ENCODE measurements around the gene DMD. TPM values are rescaled to one million over a fixed set of nuclear protein-coding genes. Genes with fewer than 3 reads are reported as not detected.
"Not testable (repeated sequence)": the region's sequence is repeated elsewhere in the genome, so short reads cannot be mapped to it uniquely, and the experiment has no call there.

Gene DMD
- total RNA-seq, 1 donor from 2014 or later = 3.8 TPM

DNA sequence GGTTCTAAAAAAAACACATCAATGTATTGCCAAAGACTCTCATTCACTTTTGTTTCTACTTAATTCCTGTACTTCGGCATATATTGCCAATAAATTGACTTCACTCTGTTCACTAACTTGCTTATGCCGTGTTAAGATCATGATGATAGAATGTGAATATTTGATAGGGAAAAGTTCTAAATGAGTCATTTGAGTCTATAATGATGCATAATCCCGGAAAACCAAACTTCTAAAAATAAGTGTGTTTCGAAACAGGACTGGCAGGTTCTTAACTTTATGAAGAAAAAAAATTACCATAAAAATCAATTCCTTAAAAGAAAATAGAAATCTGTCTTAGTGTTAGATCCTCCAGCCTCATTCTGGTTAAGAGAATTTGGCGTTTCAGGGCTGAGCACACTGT, 1752.0 kb downstream of the DMD start:
- DNase-seq (ENCODE audit: low read depth in 2 of 2) = peak in 1 of 2 donors; percentile 2

- no peak for DNase-seq (ENCODE audit: low read depth in 2 of 2)
Measured at GRCh38 chrX:31449965-31450364, 1761.4 kb downstream of the DMD start.

DNA sequence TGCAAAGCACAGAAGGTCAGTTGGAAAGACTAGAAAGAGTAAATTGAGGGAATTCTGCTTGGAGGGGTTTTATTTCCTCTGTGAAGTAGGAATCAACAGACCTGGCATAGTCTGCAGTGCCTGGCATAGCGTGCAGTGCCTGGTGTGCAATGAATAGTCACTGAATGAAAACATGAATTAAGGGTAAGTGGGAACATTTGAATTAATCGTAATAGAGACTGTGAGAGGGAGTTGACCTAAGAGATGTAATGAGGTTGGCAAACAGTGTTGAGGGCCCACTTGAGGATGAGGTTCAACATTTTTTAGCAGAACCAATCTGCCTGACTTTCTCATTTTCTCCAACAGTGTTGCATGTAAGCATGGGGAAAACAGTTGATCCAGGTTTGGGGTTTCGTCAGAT, 1762.3 kb downstream of the DMD start:
- no peak for DNase-seq (ENCODE audit: low read depth in 2 of 2)

DNA sequence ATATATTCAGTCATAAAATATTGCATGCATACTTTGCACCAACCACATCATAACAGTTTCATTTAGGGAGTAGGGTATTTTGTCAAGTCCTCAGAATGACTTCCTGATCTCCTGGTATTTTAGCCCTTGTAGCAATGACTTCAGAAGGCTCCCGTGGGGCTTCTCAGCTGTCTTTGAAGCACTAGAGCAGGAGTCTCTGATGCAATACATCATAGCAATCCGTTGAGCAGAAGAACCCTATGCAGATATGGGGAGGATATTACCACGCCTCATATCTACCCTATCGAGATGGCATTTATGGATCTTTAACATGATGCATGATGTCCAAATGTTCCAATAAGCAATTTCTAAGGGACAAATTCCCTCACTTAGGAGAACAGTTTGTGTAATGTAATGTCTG, 1765.8 kb downstream of the DMD start:
- DNase-seq (ENCODE audit: low read depth in 2 of 2) = no peak

- no peak for DNase-seq (ENCODE audit: low read depth in 2 of 2)
Measured at GRCh38 chrX:31443654-31444053, 1767.7 kb downstream of the DMD start.

DNA sequence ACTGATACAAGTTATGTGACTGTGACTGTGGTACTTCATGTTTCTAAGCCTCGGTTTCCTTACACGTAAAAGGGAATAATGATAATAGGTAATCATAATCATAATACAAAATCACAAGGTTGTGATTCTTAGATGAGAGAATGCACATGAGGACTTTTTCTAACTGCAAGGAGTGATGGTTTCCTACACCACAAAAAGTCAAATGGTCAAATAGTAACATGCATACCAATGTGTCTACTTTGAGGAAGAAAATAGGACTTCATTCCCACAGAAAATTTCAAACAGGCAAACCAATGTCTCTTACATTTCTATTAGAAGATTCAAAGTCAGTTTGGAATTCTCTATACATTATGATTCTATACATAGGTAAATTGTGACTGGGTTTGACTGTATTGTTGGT, 1770.8 kb downstream of the DMD start:
- DNase-seq (ENCODE audit: low read depth in 2 of 2) = no peak

GRCh38 chrX:31436424-31436823, 1774.9 kb downstream of the DMD start:
- DNase-seq (ENCODE audit: low read depth in 2 of 2) = no peak

- no peak for DNase-seq (ENCODE audit: low read depth in 2 of 2)
Measured at GRCh38 chrX:31435592-31435991, 1775.8 kb downstream of the DMD start.

DNA sequence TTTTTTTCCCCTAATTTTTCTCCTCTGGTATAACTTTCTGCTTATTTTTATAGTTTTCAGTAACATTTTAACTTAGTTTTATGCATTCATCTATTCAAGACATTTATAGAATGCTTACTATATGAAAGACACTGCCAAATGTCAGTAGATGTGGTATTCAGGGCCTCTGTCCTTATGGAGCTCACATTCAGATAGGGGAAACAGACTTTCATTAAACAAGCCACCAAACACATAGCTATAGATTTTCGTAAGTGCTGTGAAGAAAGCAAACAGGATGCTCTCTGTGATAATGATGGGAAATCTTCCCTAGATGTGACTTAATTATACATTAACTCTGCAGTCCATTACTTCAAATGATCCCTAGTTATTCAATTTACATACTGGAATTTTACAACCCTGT, 1777.5 kb downstream of the DMD start:
- DNase-seq (ENCODE audit: low read depth in 2 of 2) = no peak

- no peak for DNase-seq (ENCODE audit: low read depth in 2 of 2)
Measured at GRCh38 chrX:31429915-31430314, 1781.4 kb downstream of the DMD start.

DNA sequence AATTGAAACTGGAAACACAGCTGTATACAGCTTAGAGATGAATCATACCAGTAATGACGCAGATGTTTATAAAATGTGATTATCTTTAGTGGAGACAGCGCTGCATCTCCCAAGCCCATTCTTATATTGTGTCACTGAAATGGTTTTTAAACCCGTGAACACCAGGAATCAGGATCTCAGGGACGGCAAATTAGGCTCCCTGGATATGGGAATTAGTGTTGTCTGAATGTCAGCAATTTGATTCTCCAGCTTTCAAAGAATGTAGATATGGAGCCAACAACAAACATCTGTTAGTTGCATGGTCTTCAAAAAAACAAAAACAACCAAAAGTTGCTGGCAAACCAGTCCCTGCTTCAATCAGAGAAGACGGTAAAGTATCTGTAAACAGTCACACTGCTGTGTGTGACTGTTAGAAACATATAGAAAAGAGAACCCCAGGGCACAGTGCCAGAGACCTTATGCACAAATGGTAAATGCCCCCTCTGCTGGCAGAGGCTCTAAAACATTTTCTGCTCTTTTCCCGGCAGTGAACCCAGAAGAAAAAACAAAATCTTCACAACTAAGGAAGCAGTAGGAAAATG, 1787.7 kb downstream of the DMD start:
- DNase-seq (ENCODE audit: low read depth in 2 of 2) = peak; percentile 29 to 31

DNA sequence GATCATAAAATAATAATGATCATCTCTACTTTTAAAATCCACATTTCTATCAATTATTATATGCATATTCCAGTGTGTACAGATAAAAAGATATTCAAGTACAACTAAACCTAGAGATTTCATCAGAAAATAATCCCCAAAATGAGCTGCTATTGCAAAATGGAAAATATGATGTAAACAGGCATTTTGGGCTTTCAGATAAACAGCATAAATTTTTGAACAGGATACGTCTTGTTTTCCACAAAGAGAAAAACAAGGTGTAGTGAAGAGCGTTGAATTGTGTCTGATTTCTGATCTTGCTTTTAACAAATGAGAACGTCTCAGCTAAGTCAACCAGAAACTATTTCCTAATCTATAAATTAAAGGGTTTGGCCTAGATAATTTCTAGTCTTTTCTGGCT, 1789.9 kb downstream of the DMD start:
- no peak for DNase-seq (ENCODE audit: low read depth in 2 of 2)

DNA sequence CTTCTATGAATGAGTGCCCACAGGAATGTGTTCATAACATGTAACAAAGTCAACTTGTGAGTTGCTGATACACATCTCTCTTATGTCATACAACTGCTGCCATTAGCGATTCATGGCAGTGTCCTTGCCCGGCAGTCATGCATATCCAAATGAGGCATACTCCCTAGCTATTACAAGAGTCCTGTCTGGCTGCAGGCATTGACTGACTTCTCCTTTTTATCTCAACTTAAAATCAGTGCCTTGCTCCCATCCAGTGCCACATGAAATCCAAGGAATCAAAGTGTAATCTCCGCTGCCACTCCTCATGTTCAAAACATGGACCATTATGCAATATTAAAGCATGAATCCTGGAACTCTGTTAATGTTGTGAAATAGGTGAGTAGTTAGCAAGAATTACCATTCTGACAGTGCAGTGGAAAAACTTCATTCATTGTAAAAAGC, 1790.6 kb downstream of the DMD start:
- DNase-seq (ENCODE audit: low read depth in 2 of 2) = no peak

GRCh38 chrX:31420302-31420701, 1791.0 kb downstream of the DMD start:
- no peak for DNase-seq (ENCODE audit: low read depth in 2 of 2)

DNA sequence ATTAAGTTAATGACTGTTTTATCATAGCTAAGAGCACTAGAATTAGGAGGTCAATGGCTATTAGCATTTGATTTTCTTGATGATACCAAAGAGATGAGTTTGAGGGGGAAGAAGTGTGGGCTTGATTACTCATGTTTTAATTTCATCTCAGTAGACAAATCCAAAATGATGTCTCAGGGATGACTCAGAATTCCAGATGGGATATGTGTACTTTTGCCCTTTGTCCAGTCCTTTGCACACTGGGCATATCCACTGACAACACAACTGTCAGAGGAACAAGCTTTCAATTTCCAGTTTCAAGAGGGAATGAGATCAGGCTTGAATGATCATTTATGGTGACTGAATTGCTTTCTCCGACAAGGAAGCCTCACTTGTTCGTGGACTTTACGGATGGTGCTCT, 1814.2 kb downstream of the DMD start:
- peak in 1 of 2 donors; percentile 1 for DNase-seq (ENCODE audit: low read depth in 2 of 2)

GRCh38 chrX:31392513-31392912, 1818.8 kb downstream of the DMD start:
- no peak for DNase-seq (ENCODE audit: low read depth in 2 of 2)

DNA sequence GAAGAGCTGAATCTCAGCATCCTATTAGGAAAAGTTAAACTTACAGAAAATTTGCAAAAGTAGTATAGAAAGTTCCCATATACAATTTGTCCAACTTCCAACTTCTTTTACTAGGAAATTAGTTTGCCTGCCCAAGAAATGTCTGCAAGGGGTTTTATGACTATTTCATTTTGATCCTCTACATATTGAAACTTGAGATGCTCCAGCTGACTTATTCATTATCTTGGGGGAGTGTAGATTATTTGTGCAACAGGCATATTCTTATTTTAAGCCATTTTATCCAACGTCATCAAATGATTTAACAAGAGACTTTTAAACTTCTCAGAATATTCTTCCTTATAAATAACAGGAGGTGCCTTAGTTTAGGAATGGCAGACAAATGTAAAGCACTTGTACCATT, 1822.4 kb downstream of the DMD start:
- DNase-seq (ENCODE audit: low read depth in 2 of 2) = no peak

DNA sequence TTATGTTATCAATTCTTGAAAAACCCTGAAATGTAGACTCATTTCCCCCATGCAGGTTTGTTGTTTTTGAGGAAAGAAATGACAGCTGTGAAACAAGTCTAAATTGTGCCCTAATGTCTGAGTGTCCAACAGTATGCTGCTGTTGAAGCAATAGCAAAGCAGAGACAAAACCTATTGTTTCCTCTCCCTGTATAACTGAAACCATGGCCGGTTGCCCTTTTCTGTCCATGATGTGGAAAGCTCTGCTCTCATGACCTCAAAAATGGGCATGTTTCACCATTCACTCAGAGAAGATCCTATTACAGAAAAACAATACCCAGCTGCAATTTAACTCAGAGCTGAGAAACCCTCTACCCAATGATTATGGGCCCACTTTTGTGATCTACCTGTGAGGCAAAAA, 1826.9 kb downstream of the DMD start:
- DNase-seq (ENCODE audit: low read depth in 2 of 2) = no peak

DNA sequence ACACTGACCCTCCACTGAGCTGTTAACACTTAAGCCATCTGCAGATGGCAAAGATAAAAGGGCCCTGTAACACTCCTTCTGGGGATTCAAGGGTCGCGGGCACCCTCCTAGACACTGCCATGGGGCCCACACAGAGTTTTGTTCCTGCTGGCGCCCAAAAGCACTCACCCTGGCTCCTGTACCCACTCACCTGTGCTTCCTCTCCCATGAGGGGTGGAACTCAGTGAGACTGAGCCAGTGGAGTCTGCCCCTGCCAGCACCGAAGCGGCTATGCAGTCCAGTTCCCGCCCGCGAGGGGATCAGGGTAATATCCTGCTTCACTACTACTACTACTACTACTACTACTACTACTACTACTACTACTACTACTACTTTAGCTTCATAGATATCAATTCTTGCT, 1827.4 kb downstream of the DMD start:
- DNase-seq (ENCODE audit: low read depth in 2 of 2) = no peak

GRCh38 chrX:31378973-31379372, 1832.4 kb downstream of the DMD start:
- not testable (repeated sequence) for DNase-seq (ENCODE audit: low read depth in 2 of 2)

DNA sequence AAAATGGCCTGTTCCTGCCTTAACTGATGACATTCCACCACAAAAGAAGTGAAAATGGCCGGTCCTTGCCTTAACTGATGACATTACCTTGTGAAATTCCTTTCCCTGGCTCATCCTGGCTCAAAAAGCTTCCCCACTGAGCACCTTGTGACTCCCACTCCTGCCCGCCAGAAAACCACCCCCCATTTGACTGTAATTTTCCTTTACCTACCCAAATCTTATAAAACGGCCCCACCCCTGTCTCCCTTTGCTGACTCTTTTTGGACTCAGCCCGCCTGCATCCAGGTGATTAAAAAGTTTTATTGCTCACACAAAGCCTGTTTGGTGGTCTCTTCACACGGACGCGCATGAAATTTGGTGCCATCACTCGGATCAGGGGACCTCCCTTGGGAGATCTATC, 1833.5 kb downstream of the DMD start:
- not testable (repeated sequence) for DNase-seq (ENCODE audit: low read depth in 2 of 2)

- DNase-seq (ENCODE audit: low read depth in 2 of 2) = no peak
Measured at GRCh38 chrX:31376408-31377022, 1834.8 kb downstream of the DMD start.

DNA sequence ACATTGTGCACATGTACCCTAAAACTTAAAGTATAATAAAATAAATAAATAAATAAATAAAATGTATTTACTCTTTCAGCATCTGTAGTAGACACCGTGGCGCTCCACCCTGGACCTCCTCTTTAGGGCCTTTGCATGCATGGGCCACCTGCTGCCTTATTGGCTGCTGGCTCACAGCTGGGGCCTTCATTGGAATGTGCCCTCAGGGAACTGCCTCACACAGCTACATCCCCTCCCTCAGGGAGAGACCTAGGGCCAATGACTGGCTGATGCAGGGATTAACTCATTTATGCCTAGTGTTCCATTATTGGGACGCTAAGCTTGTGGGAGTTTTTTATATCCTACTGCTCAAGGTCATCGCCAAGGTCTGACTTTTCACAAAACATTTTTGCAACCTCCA, 1836.6 kb downstream of the DMD start:
- DNase-seq (ENCODE audit: low read depth in 2 of 2) = no peak

DNA sequence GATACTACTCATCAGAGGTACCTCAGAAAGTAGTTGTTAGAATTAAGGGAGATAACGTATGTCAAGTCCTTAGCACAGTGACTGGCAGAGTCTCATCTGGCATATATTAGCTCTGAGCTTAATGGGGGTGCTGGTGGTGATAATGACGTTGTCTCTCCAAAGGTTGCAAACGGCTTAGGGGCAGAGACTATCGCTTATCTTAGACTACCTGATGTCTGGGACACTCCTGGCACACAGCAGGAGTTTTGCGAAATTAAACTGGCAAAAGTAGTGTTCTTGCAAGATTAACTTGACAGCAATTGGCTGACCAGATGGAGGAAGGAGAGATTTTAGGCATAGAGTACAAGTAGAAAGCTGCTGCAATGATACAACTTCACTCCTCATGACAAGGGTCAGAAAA, 1839.4 kb downstream of the DMD start:
- DNase-seq (ENCODE audit: low read depth in 2 of 2) = no peak
